Activated CD4-positive, alpha-beta memory T cell treated with anti-CD3 and anti-CD28 coated beads, Interleukin-2, amount 10 ng/mL, durations not matched to agents 7 days and 5 days (primary cell): ENCODE results near the gene LRBA. TPM values are rescaled to one million over a fixed set of nuclear protein-coding genes. Genes with fewer than 3 reads are reported as not detected.
"Not testable (repeated sequence)": the region's sequence is repeated elsewhere in the genome, so short reads cannot be mapped to it uniquely, and the experiment has no call there.

Experiments
- CTCF ChIA-PET: fragments of 350-600 bp; sonication (Branson Sonifier 250); formaldehyde crosslinking; loops from one replicate; lab custom pipeline; 2021; ENCODE audit warnings: antibody characterized with exemption, inconsistent platforms; lab: Charles Lee
- POLR2A ChIA-PET: fragments of 350-600 bp; sonication (Branson Sonifier 250); formaldehyde crosslinking; loops from one replicate; lab custom pipeline; 2021; ENCODE audit warnings: antibody characterized with exemption; lab: Charles Lee
- DNase-seq: peaks from one replicate; pipeline ENCODE4 v3.0.0-alpha.2; 2020
- H3K27ac Mint-ChIP-seq: one replicate; pipeline ENCODE4 v1.8.0; 2021; ENCODE audit warnings: mild to moderate bottlenecking, mixed read lengths
- H3K27me3 Mint-ChIP-seq: one replicate; pipeline ENCODE4 v1.8.0; 2021; ENCODE audit warnings: mixed read lengths
- H3K36me3 Mint-ChIP-seq: one replicate; pipeline ENCODE4 v1.8.0; 2021; ENCODE audit warnings: low read depth, mixed read lengths
- H3K4me1 Mint-ChIP-seq: one replicate; pipeline ENCODE4 v1.8.0; 2021; ENCODE audit warnings: mixed read lengths
- H3K4me3 Mint-ChIP-seq: one replicate; pipeline ENCODE4 v1.8.0; 2021; ENCODE audit warnings: mild to moderate bottlenecking, mixed read lengths
- H3K9me3 Mint-ChIP-seq: one replicate; pipeline ENCODE4 v1.8.0; 2021; ENCODE audit warnings: mixed read lengths
- total RNA-seq, 2 experiments: library from RNA; stranded (reverse); gene quantifications; one replicate each; pipeline ENCODE4 v1.2.3, GENCODE V29; 2021

LRBA gene
- total RNA-seq, 2 experiments from 2014 or later, result 42.4 to 45.2 TPM

DNA sequence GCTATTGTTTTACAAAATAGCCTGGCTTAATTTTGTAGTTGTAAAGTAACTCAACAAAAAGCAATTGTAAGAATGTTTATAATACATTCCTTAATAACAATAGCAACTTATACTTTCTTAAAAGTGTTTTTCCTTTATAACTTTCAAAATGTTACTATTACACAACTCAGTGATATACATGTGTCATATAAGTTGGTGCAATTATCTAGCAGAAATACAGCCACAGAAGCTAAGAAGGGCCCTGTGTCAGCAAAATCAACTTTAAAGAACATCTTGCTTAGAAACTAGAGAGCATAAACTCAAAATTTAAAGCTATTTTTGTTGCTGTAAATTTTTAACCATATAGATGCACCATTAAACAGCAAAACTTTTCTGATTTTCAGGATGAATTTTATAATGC is 474.5 kb downstream of the LRBA start:
- no peak overlapping the region for H3K4me3 Mint-ChIP-seq
- DNase-seq, result no peak
- peaks cover 3% of the 10 kb centered on the region for H3K36me3 Mint-ChIP-seq
- H3K27ac Mint-ChIP-seq, result no peak overlapping the region
- ChIA-PET CTCF (no interaction called here), POLR2A (no interaction called here)
- H3K27me3 Mint-ChIP-seq, result no peaks in the 10 kb centered on the region
- no peaks in the 10 kb centered on the region for H3K9me3 Mint-ChIP-seq
- H3K4me1 Mint-ChIP-seq, result no peaks in the 10 kb centered on the region

DNA sequence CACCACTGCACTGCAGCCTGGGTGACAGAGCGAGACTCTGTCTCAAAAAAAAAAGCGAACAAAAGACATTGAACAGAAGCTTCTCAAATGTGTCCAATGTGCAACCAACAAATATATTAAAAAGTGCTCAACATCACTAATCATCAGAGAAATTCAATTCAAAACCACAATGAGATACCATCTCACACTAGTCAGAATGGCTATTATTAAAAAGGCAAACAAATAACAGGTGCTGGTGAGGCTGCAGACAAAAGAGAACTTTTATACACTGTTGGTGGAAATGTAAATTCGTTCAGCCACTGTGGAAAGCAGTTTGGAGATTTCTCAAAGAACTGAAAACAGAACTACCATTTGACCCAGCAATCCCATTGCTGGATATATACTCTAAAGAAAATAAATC is 477.2 kb downstream of the LRBA start:
- H3K9me3 Mint-ChIP-seq, H3K27ac Mint-ChIP-seq, DNase-seq, H3K36me3 Mint-ChIP-seq, H3K4me3 Mint-ChIP-seq, H3K27me3 Mint-ChIP-seq, CTCF ChIA-PET, POLR2A ChIA-PET, H3K4me1 Mint-ChIP-seq: not testable (repeated sequence)

DNA sequence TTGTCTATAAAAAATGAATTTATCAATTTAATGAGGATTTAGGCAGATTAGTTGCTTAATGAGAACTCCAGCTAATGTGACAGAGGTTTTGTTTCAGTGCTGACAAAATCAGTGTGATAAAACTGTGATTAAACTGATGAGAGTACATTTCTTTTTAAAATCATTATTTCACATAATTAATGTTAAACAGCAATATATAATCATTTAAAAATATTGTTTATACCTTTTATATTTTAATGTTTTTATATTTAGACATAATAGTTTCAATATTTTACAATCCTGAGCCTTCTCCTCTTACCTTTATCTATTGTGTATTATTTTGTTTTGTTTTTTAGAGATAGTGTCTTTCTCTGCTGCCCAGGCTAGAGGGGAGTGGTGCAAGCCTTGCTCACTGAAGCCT is 480.3 kb downstream of the LRBA start:
- Mint-ChIP-seq H3K27me3 (no peaks in the 10 kb centered on the region), H3K4me3 (no peak overlapping the region), H3K9me3 (no peaks in the 10 kb centered on the region), H3K4me1 (no peaks in the 10 kb centered on the region), H3K27ac (no peak overlapping the region), H3K36me3 (peaks cover 3% of the 10 kb centered on the region)
- DNase-seq, result no peak
- CTCF ChIA-PET, result no interaction called here
- POLR2A ChIA-PET, result no interaction called here

DNA sequence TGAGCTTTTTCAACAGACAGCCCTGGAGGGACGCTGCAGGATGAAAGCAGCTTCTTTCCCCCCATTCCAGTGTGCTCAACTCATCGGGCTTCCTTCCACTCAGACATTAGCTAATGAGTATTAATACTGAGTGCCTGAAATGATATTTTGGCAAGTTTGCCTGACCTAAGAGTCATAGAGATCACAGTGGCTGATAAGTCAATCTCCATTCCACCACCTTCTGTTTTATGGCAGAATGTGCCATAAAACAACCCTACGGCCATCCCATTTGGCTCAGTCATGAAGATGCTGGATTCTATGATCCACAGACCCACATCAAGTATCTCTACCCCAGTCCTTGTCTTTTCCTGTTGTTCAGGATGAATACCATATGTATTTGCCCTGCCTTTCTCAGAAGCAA is 481.4 kb downstream of the LRBA start:
- POLR2A ChIA-PET, result no interaction called here
- H3K27me3 Mint-ChIP-seq, result no peaks in the 10 kb centered on the region

DNA sequence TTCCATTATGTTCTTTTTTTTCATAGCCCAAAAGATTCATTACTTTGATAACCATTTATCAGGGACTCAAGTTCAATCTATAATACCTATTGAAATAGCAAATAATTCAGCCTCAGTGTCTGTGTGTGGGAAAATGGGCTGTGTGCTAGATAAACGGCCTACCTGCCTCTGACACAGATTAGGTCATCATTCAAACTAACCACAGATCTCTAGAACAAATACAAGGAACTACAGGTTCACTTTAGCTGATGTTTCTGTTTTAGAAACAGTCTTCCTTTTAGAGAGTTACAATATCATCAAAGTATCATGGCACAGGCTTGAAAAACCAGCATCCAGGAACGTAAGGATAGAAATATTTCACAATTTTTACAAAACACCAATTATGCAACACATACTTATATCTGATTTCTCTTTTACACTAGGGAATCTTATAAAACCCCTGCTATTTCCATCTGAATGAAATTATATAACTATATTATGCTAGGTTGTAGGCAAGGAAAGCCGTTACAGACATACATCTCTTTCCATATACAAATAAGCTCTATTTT is 489.7 kb downstream of the LRBA start:
- DNase-seq, result no peak
- Mint-ChIP-seq H3K4me3 (no peak overlapping the region), H3K4me1 (no peaks in the 10 kb centered on the region), H3K27ac (no peak overlapping the region), H3K36me3 (no peaks in the 10 kb centered on the region), H3K9me3 (no peaks in the 10 kb centered on the region), H3K27me3 (no peaks in the 10 kb centered on the region)
- ChIA-PET POLR2A (no interaction called here), CTCF (no interaction called here)

More for the DNA sequence above, 481.4 kb downstream of the LRBA start:
- no peak for DNase-seq
- CTCF ChIA-PET, result no interaction called here
- no peaks in the 10 kb centered on the region for H3K36me3 Mint-ChIP-seq
- no peak overlapping the region for H3K27ac Mint-ChIP-seq
- no peak overlapping the region for H3K4me3 Mint-ChIP-seq
- no peaks in the 10 kb centered on the region for H3K4me1 Mint-ChIP-seq
- no peaks in the 10 kb centered on the region for H3K9me3 Mint-ChIP-seq

DNA sequence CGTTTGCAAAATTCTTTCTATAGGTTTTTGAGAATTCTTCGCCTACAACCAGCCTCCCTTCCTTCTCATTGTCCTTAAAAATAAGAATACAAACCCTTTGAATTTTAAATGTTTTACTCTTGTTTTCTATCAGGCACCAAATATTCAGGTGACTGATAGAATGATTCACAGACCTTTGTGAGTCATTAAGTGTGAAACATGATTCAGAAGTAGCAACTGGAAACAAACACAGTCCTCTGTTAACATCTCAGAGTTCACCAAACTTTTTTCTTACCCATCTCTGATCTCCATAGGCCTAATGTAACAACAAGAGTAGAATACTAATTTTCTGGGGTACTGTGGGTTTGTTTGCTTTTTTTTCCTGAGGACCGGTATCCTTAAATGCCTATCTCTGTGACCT is 496.5 kb downstream of the LRBA start:
- CTCF ChIA-PET, result no interaction called here
- no peaks in the 10 kb centered on the region for H3K27me3 Mint-ChIP-seq
- H3K36me3 Mint-ChIP-seq, result no peaks in the 10 kb centered on the region
- H3K9me3 Mint-ChIP-seq, result no peaks in the 10 kb centered on the region
- peaks cover 8% of the 10 kb centered on the region for H3K4me1 Mint-ChIP-seq
- H3K4me3 Mint-ChIP-seq, result no peak overlapping the region
- no peak overlapping the region for H3K27ac Mint-ChIP-seq
- POLR2A ChIA-PET, result no interaction called here
- no peak for DNase-seq

DNA sequence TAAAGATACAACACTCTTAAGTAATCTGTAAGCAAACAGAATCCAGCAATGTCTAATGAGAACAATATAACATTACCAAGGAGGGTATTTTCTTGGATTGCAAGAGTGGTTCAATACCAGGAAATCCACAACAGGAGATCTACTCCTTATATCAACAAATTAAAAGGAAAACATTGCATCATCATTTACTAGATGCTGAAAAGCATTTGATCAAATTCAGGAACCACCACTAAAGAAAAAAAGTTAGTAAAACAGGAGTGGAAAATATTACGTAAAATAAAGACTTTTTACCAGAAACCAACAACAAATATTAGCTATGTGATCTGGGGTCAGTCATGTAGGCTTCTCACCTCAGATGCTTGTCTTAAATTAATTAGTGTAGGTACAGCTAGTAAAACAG is 499.9 kb downstream of the LRBA start:
- DNase-seq, result no peak
- no peaks in the 10 kb centered on the region for H3K9me3 Mint-ChIP-seq
- H3K4me3 Mint-ChIP-seq, result no peak overlapping the region
- CTCF ChIA-PET, result no interaction called here
- H3K27ac Mint-ChIP-seq, result no peak overlapping the region
- H3K4me1 Mint-ChIP-seq, result peaks cover 8% of the 10 kb centered on the region
- no peaks in the 10 kb centered on the region for H3K36me3 Mint-ChIP-seq
- no peaks in the 10 kb centered on the region for H3K27me3 Mint-ChIP-seq
- POLR2A ChIA-PET, result no interaction called here

DNA sequence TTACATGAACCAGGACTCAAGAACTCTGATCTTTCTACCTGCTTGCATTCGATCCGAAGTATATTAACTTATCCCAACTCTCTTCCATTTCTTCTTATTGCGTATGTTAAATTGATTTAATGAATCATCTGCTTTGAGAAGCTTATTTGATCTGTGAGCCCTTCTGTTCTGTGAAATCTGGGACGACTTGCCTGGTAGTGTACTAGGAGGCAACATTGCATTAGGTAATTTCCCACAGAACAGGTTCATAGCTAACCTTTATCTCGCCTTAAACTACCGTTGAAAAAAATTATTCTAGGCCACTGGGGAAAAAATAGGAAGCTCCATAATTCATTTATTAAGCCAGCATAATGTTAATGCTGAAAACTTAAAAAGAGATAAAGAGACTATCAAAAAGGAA is 500.4 kb downstream of the LRBA start:
- H3K36me3 Mint-ChIP-seq, result no peaks in the 10 kb centered on the region
- no peak overlapping the region for H3K27ac Mint-ChIP-seq
- peaks cover 8% of the 10 kb centered on the region for H3K4me1 Mint-ChIP-seq
- H3K27me3 Mint-ChIP-seq, result no peaks in the 10 kb centered on the region
- DNase-seq, result no peak
- H3K4me3 Mint-ChIP-seq, result no peak overlapping the region
- CTCF ChIA-PET, result no interaction called here
- H3K9me3 Mint-ChIP-seq, result no peaks in the 10 kb centered on the region
- POLR2A ChIA-PET, result no interaction called here

DNA sequence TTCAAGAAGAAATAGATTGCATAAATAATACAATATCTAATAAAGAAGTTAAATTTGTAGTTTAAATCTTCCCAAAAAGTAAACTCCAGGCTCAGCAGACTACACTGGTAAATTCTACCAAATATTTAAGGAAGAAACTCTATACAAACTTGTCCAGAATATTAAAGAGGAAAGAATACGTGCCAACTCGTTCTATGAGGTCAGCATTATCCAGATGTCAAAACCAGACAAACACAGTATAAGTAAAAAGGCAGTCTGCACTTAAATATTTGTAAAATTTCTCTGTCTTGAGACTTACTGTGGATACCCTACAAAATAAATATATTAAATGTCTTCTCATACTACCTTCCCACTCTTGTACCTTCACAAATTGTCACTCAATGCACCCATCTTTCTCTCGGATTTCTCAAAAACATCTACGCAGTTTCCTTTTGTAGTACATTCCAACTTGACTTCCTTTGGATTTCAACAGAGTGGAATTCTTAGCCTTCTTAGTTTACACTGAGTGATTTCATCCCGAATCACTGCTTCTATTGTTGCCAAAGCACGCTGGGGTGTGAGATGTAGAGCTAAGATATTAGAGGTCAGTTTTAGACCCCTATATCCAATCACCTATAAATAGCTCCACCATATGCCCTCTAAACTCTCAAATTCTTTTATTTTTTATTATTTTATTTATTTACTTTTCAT is 504.8 kb downstream of the LRBA start:
- Mint-ChIP-seq H3K4me1 (no peaks in the 10 kb centered on the region), H3K27ac (no peak overlapping the region), H3K4me3 (no peak overlapping the region), H3K9me3 (no peaks in the 10 kb centered on the region), H3K27me3 (no peaks in the 10 kb centered on the region), H3K36me3 (peaks cover 5% of the 10 kb centered on the region)
- ChIA-PET CTCF (no interaction called here), POLR2A (no interaction called here)
- no peak for DNase-seq

DNA sequence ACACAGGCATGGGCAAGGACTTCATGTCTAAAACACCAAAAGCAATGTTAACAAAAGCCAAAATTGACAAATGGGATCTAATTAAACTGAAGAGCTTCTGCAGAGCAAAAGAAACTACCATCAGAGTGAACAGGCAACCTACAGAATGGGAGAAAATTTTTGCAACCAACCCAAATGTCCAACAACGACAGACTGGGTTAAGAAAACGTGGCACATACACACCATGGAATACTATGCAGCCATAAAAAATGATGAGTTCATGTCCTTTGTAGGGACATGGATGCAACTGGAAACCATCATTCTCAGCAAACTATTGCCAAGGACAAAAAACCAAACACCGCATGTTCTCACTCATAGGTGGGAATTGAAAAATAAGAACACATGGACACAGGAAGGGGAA is 507.4 kb downstream of the LRBA start:
- DNase-seq, H3K27me3 Mint-ChIP-seq, H3K36me3 Mint-ChIP-seq, H3K9me3 Mint-ChIP-seq, H3K4me1 Mint-ChIP-seq, H3K4me3 Mint-ChIP-seq, H3K27ac Mint-ChIP-seq, CTCF ChIA-PET, POLR2A ChIA-PET: not testable (repeated sequence)

DNA sequence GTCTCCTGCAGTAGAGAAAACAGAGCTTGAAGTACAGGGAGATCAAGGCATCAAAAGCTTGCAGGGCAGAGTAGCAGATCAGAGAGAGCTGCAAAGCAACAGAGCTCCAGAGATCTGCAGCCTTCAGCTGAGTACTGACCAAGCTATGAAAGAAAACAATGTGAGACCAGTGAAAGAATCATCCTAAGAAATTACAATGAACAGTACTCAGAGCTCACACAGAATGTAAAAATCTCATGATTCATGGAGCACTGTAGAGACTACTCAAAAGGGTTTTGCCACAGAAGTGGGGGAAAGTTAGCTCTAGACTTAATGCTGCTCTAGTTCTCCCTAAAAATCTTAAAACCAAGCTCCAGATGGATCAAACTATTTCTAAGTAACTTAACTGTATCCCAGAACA is 513.1 kb downstream of the LRBA start:
- Mint-ChIP-seq H3K4me1 (no peaks in the 10 kb centered on the region), H3K9me3 (peaks cover 7% of the 10 kb centered on the region), H3K27ac (no peak overlapping the region), H3K27me3 (no peaks in the 10 kb centered on the region), H3K4me3 (no peak overlapping the region), H3K36me3 (peaks cover 16% of the 10 kb centered on the region)
- POLR2A ChIA-PET, result no interaction called here
- CTCF ChIA-PET, result no interaction called here
- no peak for DNase-seq

DNA sequence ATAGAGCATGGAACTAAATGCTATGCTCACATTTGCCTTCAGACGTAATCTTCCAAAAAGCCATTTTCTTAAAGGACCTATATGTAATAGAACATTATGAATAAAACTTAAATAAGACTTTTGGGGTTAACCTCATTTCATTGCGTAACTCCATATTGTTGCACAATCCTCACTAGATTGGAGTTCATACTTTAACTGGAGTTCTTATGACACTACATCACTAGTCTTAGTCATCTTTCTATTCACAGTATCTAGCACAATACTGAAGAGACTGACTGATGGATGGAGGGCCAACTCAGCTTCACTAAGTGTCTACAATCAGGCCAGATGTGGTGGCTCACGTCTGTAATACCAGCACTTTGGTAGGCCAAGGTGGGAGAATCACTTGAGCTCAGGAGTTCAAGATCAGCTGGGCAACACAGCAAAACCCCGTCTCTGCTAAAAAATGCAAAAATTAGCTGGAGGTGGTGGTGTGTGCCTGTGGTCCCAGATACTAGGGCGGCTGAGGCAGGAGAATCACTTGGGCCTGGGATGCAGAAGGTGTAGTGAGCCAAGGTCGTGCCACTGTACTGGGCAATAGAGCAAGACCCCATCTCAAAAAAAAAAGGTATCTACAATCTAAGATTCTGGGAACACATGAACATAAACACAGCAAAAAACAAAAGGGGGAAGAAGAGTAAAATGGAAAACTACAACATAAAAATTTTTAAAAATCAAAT is 513.9 kb downstream of the LRBA start:
- no peaks in the 10 kb centered on the region for H3K4me1 Mint-ChIP-seq
- peaks cover 7% of the 10 kb centered on the region for H3K9me3 Mint-ChIP-seq
- no peak overlapping the region for H3K4me3 Mint-ChIP-seq
- no peak overlapping the region for H3K27ac Mint-ChIP-seq
- no peak for DNase-seq
- peaks cover 16% of the 10 kb centered on the region for H3K36me3 Mint-ChIP-seq
- no peaks in the 10 kb centered on the region for H3K27me3 Mint-ChIP-seq
- POLR2A ChIA-PET, result no interaction called here
- CTCF ChIA-PET, result no interaction called here

DNA sequence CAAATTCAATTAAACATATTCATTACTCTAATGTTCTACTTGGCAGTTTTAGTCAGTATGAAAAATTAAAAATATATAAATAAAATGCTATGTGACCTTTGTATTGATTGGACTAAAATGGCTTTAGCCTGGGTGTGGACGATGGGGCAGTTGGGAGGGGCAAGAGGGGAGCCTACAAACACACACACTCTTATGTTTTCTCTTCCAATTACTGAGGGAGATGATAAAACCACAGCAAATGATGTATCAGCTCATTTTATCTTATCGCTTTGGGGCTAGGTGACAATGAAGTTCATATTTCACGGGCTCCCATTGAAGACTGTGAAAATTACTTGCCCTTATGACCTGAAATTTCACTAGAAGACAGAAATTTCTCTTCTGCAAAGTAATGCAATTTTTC is 517.5 kb downstream of the LRBA start:
- CTCF ChIA-PET, result no interaction called here
- Mint-ChIP-seq H3K27me3 (no peaks in the 10 kb centered on the region), H3K4me1 (no peaks in the 10 kb centered on the region), H3K4me3 (no peak overlapping the region), H3K36me3 (peaks cover 8% of the 10 kb centered on the region), H3K9me3 (peaks cover 3% of the 10 kb centered on the region), H3K27ac (no peak overlapping the region)
- no peak for DNase-seq
- POLR2A ChIA-PET, result no interaction called here

DNA sequence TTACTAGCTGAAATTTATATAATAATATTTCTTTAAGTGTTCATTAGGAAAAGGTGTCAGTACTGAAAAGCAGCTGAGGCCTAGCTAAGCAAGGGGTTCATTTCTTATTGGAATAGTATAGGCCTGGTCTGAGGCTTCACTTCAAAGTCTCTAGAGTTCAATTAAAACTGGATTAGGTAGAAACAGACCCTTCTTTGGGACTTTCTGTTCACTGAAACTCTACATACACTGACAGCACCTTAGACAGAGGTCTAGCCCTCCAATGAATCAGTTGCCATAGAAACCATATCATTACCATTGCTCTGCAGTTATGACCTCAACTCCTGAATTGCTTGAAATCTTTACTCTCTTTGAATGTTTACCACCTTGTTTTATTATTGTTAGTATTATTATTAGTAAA is 519.5 kb downstream of the LRBA start:
- Mint-ChIP-seq H3K27ac (no peak overlapping the region), H3K9me3 (no peaks in the 10 kb centered on the region), H3K36me3 (peaks cover 2% of the 10 kb centered on the region), H3K4me3 (no peak overlapping the region), H3K27me3 (no peaks in the 10 kb centered on the region), H3K4me1 (peaks cover 5% of the 10 kb centered on the region)
- no peak for DNase-seq
- CTCF ChIA-PET, result no interaction called here
- POLR2A ChIA-PET, result no interaction called here
